ENCODE data around the gene NUDT3.
"Not testable (repeated sequence)": the region's sequence is repeated elsewhere in the genome, so short reads cannot be mapped to it uniquely, and the experiment has no call there.

Gene NUDT3

DNA sequence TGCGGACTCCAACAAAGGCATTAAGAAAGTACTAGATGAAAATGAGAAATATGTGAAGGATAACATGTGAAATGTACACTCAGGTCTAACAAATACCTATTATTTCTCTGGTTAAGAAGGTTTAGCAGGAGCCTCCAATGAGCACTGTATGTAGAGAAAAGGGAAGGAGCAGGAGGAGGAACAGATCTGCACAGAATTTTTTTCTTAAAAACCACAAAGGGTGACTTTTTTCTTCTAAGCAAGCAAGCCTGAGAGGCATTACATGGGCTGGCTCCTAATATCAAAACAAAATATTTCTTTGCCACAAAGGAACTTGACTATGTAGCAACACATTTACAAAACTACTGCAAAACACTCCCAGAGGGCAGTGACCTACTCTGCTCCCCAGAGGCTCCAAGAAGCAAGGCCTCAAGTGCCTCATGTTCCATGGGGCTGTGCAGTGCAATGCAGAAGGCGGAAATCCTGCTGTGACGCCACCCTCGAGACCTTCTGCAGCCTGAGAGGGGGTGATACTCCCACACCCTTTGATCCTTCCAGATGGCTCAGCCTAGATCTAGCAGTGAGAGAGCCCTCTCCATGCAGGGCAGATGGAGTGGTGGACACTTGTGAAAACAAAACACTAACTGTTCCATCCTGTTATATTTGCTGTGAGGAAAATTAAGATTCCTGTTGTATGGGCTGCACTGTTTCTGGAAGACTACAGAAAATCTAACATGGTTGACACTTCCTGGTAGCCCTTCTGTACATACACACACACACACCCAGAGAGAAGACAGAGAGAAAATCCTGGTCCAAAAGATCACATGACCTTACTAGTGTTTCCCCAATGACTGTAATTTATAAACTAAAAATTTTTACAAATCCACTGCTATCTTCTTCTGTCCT lies 107.7 kb downstream of the NUDT3 start:
- DNase-seq = no peak

DNA sequence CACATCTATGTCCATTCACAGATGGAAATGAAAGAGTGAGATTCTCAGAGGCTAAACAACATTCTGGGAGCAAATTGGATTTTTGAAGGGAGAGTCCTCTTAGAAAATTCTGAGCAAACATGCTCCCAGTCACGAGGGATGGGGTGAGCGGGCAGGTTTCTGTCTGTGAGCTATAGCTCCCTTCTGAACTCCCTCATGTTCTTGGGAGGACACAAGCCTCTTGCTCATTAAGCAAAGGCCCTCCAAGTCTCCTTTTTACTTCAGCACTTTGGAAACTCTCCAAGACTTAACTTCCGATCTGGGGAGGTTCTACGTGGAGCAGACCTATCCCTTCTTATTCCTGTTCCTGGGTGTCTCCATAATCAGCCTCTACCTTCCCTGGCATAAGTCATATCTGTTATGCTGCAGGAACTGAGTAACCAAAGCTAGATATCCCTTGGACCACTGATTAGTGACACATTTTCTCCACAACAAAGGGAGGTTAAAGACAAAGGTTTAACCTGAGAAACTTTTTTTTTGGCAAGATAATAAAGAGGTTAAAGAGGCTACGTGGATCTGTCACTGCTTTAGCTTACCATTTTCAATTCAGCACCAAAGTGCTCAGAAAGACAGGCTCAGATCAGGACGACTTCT lies 110.7 kb downstream of the NUDT3 start:
- DNase-seq = no peak

DNA sequence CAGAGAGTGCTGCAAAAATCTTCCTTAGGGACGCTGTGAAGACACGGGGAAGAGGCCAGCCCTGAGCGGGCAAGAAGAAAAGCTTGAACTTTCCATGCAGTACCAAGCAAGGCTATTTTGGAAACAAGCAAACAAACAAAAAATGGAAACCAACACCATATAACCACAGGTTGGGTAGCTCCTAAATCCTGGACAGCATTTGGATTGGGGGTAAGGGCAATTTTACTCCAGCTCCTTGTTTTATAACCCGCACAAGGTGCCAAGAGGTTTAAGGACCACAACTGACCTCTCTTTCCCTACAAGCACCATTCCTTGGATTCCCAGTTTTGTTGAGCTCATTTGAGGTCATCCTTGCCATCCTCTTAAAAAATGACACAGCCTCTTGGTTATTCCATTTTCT lies 112.3 kb downstream of the NUDT3 start:
- no peak for DNase-seq

DNA sequence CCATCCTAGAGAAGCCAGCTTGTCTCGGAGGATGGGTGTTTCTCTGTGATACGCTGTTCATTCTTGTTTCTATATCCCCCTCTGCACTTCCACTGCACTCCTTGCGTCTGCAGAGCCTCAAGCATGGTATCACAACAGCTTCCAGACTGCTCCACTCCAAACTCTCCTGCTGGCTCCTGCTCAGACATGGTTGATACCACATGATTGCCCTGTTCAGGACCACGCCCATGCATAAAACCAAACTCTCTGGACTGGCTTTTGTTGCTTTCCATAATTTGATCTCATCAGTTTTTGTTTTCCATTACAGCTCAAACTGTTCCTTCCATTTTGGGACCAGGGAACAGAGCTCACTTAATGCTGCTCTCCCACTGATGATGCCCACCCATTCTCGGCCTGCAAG lies 113.6 kb downstream of the NUDT3 start:
- DNase-seq = no peak

DNA sequence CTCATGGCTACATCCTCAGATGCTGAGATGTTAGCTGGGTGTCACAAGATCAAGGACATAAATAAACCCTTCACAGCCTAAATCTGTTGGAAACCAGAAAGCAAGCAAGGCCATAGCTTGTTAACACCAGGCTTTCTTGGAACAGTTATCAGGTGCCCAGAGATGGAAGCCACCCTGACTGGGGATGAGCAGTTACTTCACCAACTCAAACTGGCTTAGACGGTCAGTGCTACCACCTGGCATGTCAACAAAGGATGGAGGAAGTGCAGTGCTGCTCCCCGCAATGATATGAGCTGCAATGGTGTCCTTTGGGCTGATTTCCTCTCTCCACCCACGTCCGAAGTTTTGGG lies 114.7 kb downstream of the NUDT3 start:
- no peak for DNase-seq

DNA sequence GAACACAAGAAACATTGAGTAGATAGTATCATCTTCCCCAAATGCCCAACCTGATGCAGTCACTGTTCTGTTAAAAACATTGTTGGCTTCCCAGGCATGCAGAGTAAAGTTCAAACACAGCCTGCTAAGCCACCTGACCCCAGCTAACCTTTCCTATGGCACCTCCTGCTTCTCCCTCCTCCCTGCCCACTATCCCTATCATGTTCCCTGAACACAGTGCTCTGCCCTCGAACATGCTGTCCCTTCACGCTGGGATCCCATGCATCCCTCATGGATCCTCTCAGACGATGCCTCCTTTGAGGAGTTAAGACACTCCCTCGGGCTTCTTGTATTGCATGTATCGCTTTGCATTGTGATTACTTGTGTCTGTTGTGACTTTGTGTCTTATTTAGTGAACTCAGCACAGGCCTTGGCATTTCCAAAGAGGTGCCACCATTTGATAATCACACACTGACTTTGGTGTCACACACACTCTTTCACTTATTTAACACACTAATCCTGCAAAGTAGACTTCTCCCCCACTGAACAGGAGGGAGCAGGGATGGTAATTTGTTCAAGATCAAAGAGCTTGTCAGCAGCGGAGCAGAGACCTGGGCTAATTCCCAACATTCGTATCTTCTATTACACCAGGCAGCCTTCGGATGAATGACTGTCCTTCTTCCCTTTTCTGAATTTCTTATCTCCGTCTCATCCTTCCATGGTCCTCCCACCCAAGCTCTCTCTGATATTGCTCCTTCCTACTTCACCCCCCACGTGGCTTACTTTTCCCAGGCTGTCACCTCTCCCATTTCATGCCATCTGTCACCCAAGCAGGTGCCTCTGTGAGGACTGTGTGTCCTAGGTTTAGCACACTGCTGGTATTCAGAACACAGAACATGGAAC lies 115.3 kb downstream of the NUDT3 start:
- no peak for DNase-seq

DNA sequence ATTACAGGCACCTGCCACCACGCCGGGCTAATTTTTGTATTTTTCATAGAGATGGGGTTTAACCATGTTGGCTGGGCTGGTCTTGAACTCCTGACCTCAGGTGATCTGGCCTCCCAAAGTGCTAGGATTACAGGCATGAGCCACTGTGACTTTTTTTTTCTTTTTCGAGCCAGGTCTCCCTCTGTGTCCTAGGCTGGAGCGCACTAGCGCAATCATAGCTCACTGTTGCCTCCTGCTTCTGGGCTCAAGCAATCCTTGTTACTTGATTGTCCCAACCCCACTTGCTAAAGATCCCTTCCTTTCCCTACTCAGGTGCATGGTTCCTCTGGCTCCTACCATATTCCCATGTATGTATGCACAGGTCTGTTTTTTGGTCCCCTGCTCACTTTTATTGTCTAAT lies 116.3 kb downstream of the NUDT3 start:
- DNase-seq = no peak

DNA sequence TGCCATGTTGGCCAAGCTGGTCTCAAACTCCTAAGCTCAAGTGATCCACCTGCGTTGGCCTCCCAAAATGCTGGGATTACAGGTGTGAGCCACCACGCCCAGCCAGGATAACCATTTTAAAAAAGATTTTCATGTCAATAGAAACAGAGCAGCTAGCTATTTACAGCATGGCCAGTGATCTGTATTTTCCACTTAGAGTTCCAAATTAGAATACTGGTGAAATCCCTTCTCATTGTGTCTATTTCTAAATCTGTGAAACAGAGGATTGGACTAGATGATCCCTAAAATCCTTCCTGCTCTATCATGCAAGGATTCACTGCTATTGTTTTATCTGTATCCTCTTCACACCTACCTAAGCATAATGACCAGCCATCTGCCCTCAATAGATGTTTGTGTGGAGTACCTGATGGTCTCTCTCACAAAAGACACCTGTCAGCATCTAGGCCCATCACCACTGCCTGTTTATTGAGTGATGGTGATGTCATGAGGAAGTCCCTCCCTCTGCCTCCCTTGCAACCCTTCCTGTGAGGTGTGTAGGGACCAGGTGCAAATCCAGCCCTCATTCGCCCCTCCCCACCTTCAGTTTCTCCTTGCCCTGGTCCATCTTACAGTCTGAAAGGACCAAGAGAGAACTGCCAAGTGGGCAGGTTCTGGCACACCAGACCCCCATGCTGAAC lies 117.2 kb downstream of the NUDT3 start:
- no peak for DNase-seq

DNA sequence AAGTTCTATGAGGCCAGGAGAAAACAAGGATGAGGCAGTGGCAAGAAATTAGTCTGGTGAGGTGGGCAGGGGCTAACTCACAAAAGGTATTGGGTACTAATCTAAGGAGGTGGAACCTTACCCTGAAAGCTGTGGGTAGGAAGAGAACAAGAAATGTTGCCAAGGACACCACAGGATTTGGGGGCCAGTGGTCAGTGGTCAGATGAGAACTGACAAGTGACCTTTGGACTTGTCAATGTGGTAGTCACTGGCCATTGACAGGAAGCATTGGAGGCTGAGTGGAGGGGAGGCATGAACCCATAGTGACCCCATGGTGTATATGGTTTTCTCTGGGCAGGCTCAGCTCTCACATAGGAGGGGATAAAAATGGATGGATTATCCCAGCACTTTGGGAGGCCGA lies 118.3 kb downstream of the NUDT3 start:
- no peak for DNase-seq

DNA sequence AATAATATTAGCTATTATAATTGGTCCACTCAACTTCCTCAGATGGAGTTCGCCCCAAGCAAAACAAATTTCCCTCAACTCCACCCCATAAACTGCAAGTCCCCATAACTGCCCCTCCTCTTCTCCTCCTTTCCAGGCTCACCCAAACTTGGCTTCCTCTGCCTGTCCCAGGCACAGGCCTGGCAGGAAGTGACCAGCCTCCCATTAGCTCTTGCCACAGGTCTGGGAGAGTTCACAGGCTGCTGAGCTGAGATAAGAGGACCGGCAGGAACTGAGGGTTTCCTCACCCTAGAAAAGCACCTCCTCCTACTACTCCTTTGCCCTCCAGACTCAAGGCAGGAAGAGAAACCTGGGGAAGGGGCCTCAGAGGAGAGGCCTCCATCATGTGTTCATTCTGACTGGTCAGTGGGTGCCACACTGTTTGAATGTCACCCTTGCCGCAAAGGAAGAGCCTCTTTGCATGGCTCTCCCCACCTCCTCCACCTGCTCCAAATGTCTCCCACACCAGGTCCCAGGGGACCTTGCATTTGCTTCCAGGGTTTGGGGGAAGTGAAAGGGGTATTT lies 119.1 kb downstream of the NUDT3 start:
- no peak for DNase-seq

DNA sequence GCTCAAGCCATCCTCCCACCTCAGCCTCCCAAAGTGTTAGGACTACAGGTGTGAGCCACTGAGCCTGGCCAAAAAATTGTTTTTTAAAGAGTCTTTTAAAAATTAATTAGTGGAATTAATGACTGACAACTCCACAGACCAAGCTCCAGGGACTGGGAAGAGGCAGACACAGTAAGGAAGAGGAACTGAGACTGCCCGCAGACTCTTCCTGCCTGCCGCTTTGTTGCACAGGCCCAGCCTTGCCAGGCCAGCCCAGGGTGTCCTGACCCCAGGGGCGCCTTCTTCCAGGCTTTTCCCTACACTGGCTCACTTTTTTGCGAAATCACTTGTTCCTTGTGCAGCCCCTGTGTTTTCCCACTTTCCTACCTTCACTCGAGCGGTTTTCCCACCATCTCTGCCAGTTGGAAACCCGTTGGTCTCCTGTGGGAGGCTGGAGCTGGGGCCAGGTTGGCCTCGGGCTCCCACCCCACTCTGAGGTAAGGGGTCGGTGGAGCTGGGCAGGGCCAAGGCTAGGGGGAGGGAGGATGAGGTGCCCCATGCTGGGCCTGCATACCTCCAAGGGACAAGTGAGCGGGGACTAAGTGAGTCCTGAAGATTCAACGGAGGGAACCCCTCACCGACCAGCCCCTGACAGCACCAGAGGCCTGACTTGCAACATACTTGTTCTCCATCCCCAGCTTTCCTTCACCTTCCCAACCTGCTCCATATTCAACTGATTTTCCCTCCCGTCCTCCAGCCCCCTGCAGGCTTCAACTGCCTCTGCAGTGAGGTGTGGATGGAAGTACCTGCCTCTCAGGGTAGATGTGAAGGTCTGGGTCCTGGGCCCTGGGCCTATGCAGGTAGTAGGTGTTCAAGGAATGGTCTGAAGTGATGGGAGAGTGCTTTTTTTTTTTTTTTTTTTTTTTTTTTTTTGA lies 120.2 kb downstream of the NUDT3 start:
- DNase-seq = no peak

DNA sequence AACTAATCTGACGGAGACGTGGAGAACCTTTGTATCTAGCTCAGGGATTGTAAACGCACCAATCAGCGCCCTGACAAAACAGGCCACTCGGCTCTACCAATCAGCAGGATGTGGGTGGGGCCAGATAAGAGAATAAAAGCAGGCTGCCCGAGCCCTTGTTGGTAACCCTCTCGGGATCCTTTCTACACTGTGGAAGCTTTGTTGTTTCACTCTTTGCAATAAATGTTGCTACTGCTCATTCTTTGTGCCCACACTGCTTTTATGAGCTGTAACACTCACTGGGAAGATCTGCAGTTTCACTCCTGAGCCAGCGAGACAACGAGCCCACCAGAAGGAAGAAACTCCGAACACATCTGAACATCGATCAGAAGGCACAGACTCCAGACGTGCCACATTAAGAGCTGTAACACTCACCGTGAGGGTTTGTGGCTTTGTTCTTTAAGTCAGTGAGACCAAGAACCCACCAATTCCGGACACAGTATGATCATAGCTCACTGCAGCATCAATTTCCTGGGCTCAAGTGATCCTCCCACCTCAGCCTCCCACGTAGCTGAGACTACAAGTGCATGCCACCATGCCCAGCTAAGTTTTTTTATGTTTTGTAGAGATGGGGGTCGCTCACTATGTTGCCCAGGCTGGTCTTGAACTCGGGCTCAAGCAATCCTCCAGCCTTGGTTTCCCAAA lies 122.7 kb downstream of the NUDT3 start:
- DNase-seq = not testable (repeated sequence)

DNA sequence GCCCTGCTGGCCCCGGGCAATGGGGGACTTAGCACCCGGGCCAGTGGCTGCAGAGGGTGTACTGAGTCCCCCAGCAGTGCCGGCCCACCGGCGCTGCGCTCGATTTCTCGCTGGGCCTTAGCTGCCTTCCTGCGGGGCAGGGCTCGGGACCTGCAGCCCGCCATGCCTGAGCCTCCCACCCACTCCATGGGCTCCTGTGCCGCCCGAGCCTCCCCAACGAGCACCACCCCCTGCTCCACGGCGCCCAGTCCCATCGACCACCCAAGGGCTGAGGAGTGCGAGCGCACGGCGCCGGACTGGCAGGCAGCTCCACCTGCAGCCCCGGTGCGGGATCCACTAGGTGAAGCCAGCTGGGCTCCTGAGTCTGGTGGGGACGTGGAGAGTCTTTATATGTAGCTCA lies 123.3 kb downstream of the NUDT3 start:
- DNase-seq = not testable (repeated sequence)

DNA sequence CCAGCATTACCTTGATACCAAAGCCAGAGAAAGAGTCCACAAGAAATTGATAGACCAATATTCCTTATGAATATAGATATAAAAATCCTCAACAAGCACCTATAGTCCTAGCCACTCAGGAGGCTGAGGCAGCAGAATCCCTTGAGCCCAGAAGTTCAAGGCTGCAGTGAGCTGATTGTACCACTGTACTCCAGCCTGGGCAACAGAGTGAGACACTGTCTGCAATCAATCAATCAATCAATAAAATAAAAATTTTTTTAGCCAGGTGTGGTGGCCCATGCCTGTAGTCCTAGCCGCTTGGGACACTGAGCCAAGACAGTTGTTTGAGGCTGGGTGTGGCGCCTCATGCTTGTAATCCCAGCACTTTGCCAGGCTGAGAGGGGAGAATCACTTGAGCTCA lies 124.7 kb downstream of the NUDT3 start:
- DNase-seq = no peak

DNA sequence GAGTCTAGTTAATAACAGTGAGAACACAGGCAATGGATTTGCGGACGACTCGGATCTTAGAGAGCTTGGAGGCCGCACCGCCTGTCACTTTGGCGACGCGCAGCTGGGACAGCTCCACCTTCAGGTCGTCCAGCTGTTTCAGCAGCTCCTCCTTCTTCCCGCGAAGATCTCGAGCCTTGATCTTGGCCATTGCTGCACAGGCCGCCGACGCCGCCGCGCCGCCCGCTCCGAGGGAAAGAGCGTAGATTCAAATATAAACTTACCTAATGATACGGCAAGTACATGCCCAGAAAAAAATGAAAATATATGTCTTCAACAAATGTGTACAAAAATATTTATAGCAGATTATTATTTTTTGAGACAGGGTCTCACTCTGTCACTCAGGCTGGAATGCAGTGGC lies 129.0 kb downstream of the NUDT3 start:
- DNase-seq = not testable (repeated sequence)

DNA sequence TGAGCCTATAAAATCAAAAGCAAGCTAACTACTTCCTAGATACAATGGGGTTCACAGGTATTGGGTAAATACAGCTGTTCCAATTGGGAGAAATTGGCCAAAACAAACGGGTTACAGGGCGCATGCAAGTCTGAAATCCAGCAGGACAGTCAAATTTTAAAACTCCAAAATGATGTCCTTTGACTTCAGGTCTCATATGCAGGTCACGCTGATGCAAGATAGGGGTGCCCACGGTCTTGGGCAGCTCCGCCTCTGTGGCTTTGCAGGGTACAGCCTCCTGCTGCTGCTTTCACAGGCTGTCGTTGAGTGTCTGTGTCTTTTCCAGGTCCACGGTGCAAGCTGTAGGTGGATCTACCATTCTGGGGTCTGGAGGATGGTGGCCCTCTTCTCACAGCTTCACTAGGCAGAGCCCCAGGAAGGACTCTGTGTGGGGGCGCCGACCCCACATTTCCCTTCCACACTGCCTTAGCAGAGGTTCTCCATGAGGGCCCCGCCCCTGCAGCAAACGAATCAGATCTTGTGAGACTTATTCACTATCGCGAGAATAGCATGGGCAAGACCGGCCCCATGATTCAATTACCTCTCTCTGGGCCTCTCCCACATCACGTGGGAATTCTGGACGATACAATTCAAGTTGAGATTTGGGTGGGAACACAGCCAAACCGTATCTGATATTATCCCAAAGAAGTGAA lies 131.7 kb downstream of the NUDT3 start:
- no peak for DNase-seq

DNA sequence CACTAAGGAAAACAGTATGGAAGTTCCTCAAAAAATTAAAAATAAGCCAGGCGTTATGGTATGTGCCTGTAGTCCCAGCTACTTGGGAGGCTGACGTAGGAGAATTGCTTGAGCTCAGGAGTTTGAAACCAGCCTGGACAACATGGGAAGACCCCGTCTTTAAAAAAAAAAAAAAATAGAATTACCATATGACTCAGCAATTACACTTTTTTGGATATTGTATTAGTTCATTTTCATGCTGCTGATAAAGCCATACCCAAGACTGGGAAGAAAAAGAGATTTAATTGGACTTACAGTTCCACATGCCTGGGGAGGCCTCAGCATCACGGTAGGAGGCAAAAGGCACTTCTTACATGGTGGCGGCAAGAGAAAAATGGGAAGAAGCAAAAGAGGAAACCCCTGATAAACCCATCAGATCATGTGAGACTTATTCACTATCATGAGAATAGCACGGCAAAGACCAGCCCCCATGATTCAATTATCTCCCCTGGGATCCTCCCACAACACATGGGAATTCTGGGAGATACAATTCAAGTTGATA lies 132.9 kb downstream of the NUDT3 start:
- DNase-seq = no peak

DNA sequence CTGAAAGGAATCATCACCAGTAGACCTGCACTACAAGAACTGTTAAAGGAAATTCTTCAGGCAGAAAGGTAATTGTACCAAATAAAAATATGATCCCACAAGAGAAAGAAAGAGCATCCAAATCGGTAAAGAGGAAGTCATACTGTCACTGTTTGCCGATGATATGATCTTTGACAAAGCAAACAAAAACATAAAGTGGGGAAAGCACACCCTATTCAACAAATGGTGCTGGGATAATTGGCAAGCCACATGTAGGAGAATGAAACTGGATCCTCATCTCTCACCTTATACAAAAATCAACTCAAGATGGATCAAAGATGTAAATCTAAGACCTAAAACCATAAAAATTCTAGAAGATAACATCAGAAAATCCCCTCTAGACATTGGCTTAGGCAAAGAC lies 140.1 kb downstream of the NUDT3 start:
- DNase-seq = not testable (repeated sequence)

DNA sequence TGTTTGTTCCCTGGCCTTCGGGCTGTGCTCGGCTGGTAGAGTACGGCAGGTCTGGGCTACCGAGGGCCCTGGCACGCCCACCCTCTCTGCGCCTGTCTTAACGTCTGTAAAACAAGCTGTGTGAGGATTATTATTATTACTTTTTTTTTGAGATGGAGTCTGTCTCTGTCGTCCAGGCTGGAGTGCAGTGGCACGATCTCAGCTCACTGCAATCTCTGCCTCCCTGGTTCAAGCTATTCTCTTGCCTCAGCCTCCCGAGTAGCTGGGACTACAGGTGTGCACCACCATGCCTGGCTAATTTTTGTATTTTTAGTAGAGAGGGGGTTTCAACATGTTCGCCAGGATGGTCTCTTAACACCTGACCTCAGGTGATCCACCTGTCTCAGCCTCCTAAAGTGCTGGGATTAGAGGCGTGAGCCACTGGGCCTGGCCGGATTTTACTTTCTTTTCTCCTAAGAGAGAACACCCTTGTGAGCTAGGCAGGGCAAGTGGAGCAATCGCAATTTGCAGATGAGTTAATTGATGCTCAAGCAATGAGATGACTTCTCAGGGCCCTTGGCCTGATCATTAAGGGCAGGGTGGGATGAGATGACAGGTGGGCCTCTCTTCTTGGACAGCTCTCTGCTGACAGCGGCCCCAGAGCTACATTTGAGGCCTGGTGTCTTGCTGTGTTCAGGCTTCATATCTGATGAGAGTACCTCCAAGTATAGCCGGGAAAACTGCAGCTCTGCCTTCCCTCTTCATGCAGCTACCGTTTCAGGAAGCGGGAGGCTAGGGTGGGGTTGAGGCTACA lies 142.8 kb downstream of the NUDT3 start:
- no peak for DNase-seq
